ENCODE data around the gene IKBKE.

Gene IKBKE

DNA sequence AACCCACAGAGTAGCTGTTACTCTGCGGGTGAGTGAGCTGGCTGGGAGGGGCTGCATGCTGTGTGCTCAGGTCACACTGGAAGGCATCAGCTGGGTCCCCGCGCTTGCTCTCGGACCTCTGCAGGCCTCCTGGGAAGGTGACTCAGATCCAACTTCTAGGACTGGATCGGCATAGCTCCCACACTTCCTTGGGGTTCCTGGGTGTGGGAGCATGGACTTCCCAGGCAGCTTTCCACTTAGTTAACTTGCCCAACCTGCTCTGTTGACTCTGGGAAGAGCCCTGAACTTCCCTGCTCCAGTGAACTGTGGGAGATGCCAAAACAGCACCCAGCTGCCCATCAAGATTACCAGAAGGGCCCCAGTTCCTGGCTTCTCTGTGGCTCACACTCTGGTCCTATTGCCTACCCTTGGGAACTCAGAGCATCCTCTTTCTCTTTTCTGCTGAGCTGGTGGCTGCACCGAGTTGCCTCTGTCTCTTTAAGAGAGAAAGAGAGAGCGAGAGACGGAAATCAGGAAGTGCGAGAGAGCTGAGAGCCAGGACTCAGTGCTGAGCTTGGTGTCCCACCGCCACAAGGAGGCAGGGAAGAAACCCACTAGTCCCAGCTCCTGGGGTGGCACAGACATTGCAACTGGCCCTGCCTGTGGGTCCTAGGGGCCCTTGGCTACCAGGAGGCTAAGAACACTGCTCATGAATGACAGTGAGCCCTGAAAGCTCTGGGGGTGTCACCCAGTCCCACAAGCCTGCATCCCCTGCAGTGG lies at the start of gene IKBKE:
Gene IKBKE, plus strand, starts transcription at position 544 of the 759 bp plus-strand sequence. CDS start 2,752 bp downstream, outside the sequence.
- peak; percentile 82 for DNase-seq (ENCODE audit: low read depth)
- H3K4me3 ChIP-seq (ENCODE audit: low read depth, low read length): peak within 1 kb of the TSS; percentile 74

DNA sequence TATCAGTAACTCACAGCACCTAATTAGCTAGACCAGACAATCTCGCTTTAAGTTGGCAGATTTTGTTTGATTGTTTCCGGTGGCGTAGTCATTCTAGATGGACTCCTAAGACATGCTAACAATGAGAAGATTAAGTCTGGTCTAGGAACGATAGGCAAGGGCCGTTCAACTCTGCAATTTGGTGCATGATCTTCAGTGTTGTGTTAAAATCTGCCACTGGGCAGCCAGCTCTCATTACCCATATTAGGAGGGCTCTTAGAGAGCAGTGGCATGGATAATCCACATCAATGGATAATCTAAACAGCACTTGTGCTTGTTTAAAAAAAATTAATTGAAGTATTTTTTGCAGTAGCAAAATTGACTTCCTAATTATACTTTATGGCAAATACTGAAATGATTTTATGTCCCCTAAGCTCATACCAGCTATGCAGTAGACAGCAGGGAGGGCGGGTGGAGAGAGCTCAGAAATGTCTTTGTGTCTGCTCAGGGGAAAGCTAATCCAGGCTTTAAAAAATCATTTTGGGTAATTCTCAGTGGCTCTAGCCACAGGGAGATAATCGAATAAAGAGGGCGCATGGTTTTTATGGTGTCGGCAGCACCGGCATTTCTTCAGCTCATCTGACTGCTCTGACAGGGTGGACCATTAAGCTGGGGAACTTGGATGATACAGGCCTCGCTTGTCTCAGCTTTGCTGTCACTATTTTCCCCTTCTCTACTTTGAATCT lies 48.5 kb upstream of the IKBKE start:
- TF ChIP-seq, protein P1, sequence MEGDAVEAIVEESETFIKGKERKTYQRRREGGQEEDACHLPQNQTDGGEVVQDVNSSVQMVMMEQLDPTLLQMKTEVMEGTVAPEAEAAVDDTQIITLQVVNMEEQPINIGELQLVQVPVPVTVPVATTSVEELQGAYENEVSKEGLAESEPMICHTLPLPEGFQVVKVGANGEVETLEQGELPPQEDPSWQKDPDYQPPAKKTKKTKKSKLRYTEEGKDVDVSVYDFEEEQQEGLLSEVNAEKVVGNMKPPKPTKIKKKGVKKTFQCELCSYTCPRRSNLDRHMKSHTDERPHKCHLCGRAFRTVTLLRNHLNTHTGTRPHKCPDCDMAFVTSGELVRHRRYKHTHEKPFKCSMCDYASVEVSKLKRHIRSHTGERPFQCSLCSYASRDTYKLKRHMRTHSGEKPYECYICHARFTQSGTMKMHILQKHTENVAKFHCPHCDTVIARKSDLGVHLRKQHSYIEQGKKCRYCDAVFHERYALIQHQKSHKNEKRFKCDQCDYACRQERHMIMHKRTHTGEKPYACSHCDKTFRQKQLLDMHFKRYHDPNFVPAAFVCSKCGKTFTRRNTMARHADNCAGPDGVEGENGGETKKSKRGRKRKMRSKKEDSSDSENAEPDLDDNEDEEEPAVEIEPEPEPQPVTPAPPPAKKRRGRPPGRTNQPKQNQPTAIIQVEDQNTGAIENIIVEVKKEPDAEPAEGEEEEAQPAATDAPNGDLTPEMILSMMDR (IDR thresholded peaks at IDR 0.05; ENCODE audit: insufficient read depth, low read depth, low read length, missing control alignments): no peak
- no peak overlapping the region for H3K4me3 ChIP-seq (ENCODE audit: low read depth, low read length)
- DNase-seq (ENCODE audit: low read depth): no peak

More for the DNA sequence above, at the start of gene IKBKE:
- TF ChIP-seq, protein P1 (IDR thresholded peaks at IDR 0.05; ENCODE audit: insufficient read depth, low read depth, low read length, missing control alignments): peak; percentile 16

DNA sequence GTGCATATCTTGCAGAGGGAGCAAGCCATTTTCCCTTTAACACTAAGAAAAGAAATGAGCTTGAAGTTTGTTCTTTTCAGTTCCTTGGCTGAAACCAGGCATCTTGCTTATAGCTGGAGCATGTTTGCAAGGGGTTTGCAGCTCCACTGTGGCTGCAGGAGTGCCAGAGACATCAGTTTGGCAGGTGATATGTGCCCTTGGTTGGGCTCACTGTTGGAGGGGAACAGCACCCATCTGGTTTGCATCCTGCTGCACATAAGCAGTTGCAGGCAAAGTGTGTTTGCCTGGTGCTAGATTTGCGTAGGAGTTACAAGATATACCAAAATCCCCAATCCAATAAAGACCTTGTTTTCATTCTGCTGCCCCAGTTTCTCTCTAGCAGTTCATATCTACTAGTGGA lies 47.8 kb upstream of the IKBKE start:
- no peak for DNase-seq (ENCODE audit: low read depth)
- TF ChIP-seq, protein P1 (IDR thresholded peaks at IDR 0.05; ENCODE audit: insufficient read depth, low read depth, low read length, missing control alignments): no peak
- no peak overlapping the region for H3K4me3 ChIP-seq (ENCODE audit: low read depth, low read length)

DNA sequence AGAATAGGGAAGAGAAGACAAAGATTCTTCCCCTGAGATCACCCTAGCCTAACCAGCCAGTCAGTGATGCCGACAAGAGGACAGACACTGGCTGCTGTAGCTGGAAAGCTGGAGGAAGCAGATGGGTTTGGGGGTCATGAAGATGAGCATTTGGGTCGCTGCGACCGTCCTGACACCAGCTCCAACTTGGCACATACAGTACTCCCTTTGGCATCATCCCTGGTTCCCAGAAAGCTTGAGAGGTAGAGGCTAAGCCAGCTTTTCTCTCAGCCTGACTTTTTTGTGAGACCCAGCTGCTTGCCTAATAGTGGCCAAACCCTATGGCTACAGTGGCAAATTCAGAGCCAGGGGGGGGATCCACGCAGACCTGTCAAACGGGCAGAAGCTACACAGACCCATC lies 43.0 kb upstream of the IKBKE start:
- DNase-seq (ENCODE audit: low read depth): no peak
- no peak overlapping the region for H3K4me3 ChIP-seq (ENCODE audit: low read depth, low read length)
- TF ChIP-seq, protein P1 (IDR thresholded peaks at IDR 0.05; ENCODE audit: insufficient read depth, low read depth, low read length, missing control alignments): no peak

DNA sequence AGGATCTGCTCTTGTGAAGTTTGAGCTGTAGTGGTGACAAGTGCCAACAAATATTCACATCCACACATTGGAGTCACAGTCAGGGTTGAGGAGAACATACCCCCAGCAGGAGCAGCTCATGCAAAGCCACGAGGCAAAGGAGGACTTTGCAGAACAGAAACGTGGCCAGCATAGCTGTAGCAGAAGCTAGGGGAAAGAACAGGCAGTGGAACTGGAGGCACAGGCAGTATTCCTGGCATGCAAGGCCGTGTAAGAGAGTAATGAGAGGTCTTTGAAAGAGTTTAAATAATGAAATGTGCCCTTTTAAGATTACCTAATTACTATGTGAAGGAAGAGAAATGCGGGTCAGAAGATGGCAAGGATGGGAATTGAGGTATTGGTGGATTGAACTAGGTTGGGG lies 40.9 kb upstream of the IKBKE start:
- TF ChIP-seq, protein P1 (IDR thresholded peaks at IDR 0.05; ENCODE audit: insufficient read depth, low read depth, low read length, missing control alignments): no peak
- DNase-seq (ENCODE audit: low read depth): no peak
- no peak overlapping the region for H3K4me3 ChIP-seq (ENCODE audit: low read depth, low read length)

DNA sequence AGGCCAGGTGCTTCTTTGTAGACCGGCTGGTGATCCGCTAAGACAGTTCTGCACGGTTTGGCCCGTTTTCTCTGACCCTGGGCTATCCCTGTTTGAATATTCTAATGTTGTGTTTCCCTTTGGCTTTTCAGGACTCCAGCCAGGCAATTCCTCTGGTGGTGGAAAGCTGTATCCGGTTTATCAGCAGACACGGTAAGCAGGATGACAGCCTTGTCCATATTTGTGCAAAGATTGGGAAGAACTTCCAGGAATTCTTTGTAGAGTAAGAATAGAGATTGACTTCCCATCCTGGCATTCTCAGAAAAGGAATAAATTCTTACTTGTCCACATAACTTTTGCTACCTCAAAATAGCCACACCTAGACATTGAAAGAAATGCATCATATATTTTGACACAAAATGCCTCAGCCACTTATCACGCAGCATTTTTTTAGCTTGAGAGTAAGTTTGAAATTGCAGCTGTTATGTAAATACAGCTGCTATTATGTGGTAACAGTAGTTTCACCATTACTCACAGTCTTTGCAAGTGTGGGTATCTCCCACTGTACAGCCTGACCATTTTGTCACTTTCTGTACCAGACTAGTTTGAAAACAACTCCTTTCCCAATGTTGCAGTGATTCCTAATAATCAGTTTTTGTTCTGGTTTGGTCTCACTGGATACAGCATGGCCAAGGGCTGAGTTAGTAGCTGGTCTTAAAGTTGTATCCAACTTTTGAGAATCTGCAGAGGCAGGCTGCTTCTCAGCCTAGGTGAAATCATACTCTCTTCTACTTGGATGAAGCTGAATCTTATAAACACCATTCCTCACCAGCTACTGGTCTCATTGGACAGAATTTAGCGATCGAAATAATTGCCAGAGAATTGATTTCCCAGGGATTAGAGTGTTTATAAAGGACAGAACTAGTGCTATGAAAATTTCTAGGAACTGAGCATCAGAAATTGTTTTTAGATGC lies 40.0 kb upstream of the IKBKE start:
- TF ChIP-seq, protein P1 (IDR thresholded peaks at IDR 0.05; ENCODE audit: insufficient read depth, low read depth, low read length, missing control alignments): no peak
- peak; percentile 72 for DNase-seq (ENCODE audit: low read depth)

More for the DNA sequence above, 40.0 kb upstream of the IKBKE start:
- H3K4me3 ChIP-seq (ENCODE audit: low read depth, low read length): no peak overlapping the region

Measured in GM12865 (cell line).